Vagina (tissue), 2 donors: ENCODE measurements around the gene ANXA6.

Experiments
- POLR2A ChIP-seq, 2 donors: fragments of 450-650 bp; IDR thresholded peaks; one replicate each; pipeline ENCODE4 v1.6.1; 2017; ENCODE audit warnings: antibody characterized with exemption in 2 of 2, mild to moderate bottlenecking in 2 of 2, moderate library complexity in 2 of 2
- POLR2AphosphoS5 ChIP-seq, 2 donors: sonication (generic); formaldehyde crosslinking; IDR thresholded peaks; one replicate each; pipeline ENCODE4 v1.9.0; 2017; ENCODE audit warnings: antibody characterized with exemption in 2 of 2, mild to moderate bottlenecking in 2 of 2, low read depth in 1 of 2; ENCODE audit not compliant: insufficient read depth in 1 of 2
- TF ChIP-seq, protein P1 (sequence below), 3 experiments: fragments of 450-650 bp in 2 of 3; fragments of 200-600 bp in 1 of 3; sonication (generic) in 1 of 3; IDR thresholded peaks; one replicate each; pipeline ENCODE4 v1.5.1; 2017 to 2019; ENCODE audit warnings: antibody characterized with exemption in 3 of 3, mild to moderate bottlenecking in 2 of 3, moderate library complexity in 2 of 3

DNA sequence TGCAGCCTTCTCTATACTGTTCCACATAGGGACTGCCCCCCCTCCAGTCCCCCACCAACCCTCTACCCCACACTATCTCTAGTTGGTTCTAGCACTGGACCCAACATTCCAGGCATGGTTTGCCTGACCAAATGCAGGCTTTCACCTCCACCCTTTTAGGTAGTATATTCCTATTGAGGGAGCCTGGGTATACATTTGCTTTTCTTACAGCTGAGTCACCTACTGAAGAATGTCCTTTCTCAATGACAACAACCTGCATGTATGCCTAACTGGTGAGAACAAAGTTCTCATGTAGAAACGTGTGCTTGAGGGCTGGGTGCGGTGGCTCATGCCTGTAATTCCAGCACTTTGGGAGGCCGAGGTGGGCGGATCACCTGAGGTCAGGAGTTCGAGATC, 85.0 kb downstream of the ANXA6 start:
- TF ChIP-seq, protein P1, sequence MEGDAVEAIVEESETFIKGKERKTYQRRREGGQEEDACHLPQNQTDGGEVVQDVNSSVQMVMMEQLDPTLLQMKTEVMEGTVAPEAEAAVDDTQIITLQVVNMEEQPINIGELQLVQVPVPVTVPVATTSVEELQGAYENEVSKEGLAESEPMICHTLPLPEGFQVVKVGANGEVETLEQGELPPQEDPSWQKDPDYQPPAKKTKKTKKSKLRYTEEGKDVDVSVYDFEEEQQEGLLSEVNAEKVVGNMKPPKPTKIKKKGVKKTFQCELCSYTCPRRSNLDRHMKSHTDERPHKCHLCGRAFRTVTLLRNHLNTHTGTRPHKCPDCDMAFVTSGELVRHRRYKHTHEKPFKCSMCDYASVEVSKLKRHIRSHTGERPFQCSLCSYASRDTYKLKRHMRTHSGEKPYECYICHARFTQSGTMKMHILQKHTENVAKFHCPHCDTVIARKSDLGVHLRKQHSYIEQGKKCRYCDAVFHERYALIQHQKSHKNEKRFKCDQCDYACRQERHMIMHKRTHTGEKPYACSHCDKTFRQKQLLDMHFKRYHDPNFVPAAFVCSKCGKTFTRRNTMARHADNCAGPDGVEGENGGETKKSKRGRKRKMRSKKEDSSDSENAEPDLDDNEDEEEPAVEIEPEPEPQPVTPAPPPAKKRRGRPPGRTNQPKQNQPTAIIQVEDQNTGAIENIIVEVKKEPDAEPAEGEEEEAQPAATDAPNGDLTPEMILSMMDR (IDR thresholded peaks at IDR 0.05) = no peak
- TF ChIP-seq POLR2AphosphoS5 (IDR thresholded peaks at IDR 0.05; ENCODE audit: insufficient read depth in 1 of 2, low read depth in 1 of 2) (peak in 1 of 2 donors; percentile 37), POLR2A (IDR thresholded peaks at IDR 0.05) (no peak)
